HG03139 (cell line): ENCODE results near the gene ATP6V0D1.

Source experiments
- ATAC-seq: cut with Tn5 transposase; IDR thresholded peaks from one replicate; pipeline ENCODE4 v1.9.1; 2021; ENCODE audit not compliant: unreplicated experiment

The ATP6V0D1 gene

DNA sequence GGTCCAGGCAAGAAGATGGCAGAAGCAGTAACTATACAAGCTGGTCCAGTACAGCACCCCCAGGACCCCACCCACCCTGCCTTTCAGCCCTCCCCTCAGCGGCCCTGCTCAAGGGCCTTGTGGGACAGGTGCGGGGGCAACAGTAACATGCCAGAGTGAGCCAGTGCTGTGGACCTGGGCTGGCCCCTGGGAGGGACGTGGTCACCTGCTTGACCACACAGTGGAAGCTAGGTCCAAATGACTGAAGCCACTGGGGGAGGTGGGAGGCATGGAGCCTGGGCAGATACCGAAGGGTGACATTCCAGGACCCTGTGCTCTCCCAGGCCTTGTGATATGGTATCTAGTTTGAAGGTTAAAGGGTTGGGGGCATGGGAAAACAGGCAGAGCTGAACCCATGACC, 17.3 kb downstream of the ATP6V0D1 start:
- ATAC-seq: no peak

DNA sequence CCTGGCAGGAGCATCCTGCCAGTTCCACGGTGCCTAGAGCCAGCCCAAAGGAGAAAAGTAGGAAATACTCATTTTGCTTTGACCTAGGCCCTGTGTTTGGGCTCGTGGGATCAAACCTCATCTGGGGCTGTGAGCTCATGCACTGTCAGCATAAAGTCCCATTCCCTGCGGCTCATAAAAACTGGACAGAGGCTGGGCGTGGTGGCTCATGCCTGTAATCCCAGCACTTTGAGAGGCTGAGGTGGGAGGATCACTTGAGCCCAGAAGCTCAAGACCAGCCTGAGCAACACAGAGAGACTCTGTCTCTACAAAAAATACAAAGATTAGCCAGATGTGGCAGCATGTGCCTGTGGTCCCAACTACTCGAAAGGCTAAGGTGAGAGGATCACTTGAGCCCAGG, 17.9 kb downstream of the ATP6V0D1 start:
- no peak for ATAC-seq

DNA sequence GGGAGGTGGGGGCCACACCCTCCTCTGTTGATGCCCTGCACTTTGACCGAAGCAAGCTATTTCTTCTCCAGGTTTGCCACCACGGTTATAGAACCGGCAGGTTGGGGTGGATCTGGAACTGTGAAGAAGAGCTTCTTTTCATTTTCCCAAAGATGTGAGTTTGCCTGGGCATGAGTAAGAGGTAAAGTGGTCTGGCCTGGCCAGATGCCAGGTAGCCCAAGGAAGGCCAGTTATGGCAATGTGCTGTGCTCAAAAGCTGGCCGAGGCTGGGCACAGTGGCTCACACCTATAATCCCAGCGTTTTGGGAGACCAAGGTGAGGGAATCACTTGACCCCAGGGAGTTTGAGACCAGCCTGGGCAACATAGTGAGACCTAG, 18.7 kb downstream of the ATP6V0D1 start:
- no peak for ATAC-seq

DNA sequence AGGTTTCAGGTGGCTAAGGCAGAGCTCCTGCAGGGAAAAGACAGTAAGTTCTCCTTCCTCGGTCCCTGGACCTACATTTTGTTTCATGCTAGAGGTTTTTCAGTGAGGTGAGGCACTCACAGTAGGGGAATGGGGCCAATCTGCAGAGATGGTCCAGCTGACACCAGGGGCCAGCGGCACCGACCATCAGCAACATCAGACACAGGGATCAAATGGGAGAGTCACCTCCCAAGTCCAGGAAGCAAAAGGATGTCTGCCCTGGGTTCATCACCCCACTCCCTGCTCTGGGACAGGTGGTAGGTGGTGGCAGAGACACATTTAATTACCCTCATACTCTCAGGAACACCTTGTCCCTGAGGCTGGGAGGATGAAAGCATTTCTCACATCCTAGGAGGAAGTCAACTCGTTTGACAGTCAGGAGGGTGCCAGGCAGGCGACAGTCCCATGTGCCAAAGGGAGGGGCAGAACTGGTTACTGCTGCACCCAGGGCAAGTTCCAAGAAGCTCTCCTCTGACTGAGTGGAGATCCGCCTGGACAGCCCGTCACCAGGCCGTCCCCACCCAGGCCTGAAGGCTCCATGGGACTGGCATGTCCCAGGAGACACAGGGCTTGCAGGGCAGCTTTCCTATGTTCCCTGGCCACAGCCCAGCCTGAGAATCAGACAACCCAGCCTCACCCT, 19.2 kb downstream of the ATP6V0D1 start:
- no peak for ATAC-seq

DNA sequence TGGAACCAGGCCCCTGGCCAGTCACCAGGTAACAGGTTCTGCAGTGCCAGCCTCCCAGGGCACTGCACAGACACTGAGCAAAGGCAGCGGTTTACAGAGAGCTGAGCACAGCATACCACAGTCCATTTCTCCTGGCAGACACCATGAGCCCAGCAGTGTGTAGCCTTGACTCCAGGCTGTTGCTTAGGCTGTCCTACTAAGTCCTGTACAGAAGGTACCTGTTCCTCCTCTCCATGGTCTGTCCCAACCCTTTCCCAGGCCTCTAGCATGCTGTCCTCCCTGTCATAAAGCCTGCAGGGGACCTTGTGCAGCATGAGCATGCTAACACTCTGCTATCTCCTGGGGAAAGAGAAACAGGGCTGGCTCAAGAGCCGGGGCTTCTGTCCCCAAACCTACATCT, 20.0 kb downstream of the ATP6V0D1 start:
- ATAC-seq: no peak

DNA sequence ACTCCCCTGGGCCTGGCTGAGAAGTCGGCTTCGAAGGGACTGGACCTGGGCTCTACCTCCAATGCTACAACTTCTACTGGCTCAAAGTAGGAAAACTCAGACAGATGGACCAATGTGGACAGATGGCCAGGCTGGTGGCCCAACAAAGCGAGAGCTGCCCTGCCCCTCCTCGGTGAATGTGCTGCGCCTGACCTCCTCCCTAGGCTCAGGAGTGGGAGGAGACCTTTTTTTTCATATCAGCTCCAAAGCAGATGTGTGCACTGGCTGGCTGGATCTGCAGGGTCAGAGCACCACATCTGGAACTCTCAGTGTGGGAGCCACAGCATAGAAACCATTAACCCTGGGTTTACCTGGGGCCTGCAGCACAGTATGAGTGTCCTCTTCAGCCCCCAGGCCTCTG, 20.8 kb downstream of the ATP6V0D1 start:
- ATAC-seq: no peak

DNA sequence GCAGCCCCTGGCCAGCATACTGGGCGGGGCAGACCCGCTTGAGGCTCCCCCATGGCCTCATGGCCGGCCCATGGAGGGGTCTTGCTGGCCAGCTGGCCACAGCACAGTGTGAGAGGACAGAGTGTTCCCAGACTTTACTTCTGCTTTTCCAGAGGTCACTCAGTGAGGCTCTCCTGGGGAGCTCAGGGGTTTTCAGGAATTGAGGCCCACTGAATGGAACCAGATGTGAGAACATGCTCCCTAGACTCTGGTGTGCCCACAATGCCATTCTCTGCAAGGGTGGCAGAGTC, 21.2 kb downstream of the ATP6V0D1 start:
- no peak for ATAC-seq

DNA sequence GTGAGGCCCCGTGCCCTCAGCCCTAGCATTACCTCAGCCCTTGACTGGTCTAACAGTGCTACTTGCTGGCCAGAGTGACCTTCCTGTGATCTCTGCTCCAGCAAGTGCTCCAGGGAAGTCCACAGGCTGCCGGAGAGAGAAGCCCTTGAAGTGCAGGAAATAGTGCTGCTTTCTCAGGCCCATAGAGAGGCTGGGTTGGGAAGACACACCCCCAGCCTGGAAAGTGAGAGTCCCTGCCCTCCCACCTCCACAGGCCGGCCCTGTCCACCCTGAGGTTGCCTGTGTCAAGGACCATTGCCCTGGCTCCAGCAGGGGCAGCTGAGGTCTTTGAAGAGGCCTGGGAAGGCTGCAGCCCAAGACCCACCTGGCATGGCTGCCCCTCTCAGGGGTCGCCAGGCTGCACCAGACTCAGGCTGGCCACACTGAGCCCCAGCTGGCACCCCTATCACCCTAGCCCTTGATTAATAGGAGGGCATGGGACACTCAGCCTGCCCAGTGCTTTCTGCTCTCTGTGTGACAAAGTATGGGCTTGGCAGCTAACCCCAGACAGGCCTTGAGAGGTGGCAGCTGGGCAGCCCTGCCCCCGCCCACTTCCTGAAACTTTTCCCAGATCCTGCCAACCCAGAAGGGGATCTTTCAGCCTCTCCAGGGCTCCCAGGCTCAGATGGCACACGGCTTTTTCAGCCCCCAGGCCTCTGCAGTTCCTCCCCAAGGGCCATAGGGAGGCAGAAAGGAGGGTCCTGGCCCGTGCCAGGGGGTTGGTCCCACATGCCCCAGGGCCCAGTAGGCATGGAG, 21.7 kb downstream of the ATP6V0D1 start:
- no peak for ATAC-seq

DNA sequence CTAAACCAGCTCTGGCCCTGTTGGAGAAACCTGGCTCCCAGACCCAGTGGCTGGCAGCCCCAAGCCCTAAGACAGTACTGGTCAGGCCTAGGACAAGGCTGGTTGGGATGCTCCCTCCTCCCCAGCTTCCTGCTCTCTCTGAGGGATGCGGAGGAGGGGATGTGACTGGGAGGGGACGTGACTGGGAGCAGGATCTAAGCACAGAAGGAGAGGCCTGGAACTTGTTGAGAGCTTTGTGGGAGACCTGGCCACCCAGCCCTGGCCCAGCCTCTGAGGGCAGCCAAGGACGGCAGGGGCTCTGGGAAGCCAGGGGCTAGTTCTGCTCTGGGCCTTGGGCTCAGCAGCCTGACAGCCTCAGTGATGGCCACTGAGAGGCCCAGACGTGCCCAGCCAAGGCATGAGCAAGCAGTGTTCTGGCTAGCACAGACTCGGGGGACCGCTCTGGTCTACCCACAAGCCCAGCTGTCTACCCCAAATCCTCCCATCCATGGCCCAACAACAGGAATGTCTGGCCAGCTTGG, 22.8 kb downstream of the ATP6V0D1 start:
- no peak for ATAC-seq

DNA sequence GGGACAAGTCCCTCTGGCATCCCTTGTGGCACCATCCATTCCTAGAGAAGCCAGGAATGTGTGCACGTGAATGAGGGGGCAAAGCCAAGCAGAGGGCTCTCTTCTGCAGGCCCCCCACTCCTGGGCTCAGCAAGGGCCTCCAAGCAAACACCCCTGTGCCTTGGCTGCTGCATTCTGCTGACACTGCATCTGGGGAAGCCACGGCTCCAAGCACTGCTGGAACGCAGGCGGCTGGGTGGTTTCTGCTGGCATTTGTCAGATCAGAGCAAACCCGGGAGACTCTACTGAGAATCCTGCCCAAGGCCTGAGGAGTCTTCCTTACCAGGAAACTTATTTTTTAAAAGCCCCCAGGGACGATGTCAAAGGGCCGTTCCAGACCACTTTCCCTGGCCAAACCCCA, 23.3 kb downstream of the ATP6V0D1 start:
- no peak for ATAC-seq

DNA sequence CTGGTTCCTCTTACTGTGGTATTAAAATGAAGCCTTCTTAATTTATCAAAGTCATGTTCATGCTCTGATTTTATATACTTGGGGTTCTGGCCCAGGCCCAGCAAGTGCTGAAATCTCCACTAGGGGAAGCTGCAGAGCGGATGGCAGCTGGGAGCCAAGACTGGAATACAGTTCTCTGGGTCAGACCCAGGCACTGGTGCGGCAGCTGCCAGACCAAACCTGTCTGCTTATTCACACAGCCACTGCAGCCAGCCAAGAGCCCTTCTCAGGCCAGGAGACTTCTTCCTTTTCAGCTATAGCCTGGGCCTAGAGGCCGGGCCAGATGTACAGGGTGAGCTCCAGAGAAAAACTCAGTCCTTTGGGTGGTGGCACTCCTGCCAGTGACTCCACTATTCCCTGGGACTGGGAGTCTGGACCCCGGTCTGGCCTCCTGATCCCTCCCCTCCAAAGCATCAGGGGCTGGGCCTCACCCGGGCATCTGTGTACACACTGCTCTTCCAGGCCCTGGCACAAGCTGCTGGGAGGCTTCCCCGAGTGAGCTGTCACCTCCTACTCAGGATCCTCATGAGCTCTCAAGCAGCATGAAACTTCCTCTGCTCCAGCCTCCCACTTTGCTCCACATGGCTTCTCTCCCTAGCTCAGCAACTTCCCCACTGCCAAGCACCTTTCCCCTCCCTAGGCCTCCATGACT, 24.4 kb downstream of the ATP6V0D1 start:
- no peak for ATAC-seq

DNA sequence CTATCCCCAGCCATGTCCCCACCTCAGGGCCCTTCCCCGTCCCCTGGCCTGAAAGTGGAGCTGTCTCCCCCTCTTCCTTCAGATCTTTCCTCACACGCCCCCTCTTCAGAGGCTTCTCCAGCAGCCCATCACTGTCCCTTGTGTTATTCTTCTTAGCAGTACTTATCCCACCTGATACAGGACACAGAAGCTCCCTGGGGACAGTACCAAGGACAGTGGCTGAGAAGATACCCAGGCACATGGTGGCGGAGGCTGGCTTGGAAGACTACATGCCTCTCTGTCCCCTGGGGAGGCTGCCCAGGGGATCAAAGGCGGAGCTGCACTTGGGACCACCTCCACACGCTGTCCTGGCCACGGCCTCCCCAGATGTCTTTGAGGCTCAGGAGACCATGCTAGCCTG, 26.1 kb downstream of the ATP6V0D1 start:
- ATAC-seq: no peak

DNA sequence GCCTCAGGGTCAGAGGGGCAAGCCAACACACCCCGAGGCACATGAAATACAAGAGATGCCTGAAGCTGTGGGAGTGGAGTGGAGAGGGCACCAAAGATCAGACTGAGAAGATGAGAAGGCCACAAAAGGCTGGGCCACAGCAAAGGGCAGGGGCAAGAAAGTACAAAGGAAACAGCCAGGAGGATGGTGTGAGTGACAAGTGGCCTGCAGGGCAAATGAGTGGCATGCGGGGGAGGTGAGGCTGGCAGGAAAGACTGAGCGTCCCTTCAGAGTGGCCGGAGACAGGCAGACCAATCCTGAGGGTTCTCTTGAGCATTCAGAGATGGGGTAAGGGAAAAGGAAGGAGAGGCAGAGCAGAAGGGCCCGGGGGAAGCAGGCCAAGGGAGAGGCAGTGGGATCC, 26.9 kb downstream of the ATP6V0D1 start:
- no peak for ATAC-seq

DNA sequence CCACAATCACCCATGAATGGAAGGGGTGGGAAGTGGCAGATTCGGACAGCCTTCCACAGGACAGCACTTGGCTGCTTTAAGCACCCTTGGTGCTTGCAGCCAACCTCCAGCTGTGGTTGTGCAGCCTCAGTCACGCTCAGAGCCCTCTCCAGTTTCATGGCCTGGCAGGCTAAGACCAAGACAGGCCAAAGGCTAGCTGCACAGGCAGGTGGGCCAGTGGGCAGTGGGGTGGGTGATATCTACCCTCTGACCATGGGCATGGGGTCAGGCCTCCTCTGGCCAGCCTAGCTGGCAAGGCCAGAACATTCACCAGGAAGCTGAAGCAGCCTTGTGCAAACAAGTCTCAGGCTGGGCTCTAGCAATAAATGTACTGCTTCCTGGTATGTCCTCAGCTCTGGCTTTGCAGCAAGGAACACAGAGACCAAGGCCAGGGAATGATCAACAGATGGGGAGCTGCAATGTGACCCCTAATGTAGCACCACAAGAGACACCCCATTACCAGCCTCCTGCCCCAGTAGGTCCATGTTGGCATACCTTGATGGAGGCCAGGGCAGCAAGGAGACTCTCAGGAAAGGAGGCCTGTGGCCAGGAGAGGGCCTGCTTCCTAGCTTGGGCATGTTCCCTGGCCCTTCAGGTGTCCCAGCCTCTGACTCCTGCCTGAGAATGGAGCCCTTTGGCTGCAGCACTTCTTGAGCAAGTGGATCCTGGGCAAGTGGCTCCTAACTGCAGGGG, 29.1 kb downstream of the ATP6V0D1 start:
- no peak for ATAC-seq

DNA sequence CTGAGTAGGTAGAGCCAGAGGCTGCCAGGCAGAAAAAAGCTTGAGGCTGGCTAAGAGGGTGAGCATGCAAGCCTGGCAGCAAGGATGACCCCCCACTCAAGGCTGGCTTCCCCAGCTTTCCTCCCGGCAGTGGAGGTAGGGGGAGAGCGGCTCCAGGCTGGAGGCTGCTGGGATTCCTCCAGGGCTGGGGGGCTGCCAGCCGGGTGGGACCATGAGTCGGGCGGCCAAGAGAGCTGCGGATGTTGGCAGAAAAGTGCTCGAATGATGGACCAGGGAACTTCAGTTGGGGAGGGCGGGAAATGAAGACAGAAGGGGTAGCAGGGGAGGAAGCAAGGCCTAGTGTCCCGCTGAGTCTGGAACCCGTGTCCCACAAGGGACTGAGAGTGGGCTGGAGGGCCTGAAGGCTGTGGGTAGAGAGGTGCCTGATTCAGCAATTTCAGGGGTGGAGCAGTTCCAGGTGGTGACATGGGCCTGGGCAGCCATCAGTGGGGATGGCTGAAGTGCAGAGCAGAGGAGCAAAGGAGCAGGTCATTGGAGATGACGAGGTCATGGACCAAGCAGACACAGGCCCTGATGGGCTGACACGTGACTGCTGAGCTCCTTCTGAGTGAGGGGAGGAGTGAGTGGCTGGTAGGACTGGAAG, 29.8 kb downstream of the ATP6V0D1 start:
- no peak for ATAC-seq

DNA sequence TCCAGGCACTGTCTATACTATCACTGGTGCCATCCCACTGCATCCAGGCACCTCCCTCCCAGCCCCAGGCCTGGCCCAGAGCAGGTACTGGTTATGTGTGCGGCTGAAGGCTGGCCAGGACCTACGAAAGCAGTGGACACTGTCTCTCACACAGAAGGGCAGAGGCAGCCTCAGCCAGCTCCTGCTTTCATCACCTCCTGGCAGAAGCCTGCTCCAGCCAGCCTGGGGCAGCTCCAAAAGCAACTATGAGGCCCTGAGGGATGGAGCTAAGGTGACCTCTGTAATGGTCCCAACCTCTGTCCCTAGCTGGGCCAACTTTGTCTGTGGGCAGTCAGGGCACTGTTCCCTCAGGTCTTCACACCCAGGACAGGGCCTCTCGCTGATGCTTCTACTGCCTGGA, 31.2 kb downstream of the ATP6V0D1 start:
- no peak for ATAC-seq

DNA sequence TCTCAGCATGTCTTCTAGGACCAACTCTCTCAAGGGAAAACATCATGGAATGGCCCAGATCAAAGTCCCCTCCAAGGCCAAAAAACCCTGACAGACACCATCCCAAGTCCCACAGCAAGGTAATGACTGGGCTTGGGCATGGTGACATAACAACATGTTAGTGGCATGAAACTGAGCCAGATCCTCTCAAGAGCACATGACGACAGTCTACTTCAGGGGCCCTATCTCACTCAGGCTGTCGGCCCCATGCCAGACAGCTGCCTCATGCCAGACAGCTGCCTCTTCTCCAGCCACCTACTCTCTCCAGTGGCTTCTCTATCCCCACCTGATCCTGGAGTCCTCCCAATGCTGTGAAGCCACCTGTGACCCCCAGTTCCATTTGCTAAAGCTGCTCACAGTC, 31.6 kb downstream of the ATP6V0D1 start:
- no peak for ATAC-seq

DNA sequence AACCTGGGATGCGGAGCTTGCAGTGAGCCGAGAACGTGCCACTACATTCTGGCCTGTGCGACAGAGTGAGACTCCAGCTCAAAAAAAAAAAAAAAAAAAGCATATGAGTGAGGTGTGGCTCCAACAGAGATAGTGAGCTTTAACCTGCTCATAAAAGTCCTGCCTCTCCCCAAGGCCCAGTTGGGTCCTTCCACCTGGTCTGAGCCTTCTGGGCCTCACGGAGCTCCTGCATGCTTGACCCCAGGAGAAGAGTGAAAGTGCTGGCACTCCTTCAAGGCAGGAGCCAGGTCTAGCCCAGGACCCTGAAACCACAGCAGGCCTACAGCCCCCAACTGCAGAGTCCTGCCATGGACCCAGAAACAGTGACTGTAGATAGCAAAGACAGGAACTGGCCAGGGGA, 32.4 kb downstream of the ATP6V0D1 start:
- no peak for ATAC-seq

DNA sequence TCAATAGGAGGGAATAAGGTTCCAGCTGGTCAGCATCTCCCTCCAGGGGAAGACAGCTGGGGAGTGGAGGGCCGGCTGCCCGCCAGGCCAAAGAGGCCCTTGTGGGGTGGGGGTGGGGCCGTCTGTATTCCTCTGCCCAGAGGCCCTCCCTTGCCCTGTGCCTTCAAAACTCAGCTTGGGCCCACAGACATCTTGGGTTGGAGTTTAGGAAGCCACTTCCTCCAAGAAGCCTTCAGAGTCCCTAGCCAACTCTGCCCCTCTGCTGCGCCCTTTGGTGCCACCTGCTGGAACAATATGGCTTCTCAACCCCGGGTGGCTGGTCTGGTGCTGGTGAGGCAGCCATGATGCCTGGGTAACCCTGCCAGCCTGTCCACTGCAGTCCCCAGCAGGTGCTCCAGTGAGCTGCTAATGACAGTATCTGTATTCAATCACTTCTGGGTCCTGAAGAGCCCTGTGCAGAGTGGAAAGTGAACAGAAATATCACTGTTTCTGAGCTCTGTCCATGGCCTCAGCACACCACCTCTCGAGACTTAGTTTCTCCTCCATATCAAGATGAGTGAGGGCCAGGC, 33.4 kb downstream of the ATP6V0D1 start:
- no peak for ATAC-seq

DNA sequence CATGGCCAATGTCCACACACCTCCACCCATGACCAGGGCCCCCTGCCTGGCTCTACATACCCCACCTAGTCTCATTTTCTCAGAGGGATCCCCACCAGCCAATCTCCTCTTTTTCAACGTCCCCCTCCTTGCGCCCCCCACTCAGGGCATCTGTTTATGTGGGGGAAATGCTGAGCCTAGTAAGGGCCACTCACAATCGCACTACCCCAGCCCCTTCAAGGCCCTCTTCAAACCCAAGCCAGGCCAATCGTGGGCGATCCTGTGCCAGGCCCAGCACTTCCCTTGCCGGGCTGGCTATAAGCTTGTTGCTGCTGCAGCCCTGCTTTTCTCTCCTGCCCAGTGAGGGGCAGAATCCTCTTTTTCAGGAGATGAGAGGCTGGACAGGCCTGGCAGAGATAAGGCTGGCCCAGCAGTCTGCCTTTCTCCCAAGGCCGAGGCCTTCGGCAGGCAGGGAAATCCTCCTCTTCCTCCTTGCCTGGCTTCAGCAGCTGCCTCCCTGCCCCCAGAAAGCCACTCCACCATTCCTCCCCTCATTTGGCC, 33.9 kb downstream of the ATP6V0D1 start:
- ATAC-seq: no peak
